H9 (cell line): Measurements from ENCODE around the gene ZNF524. TPM values are rescaled to one million over a fixed set of nuclear protein-coding genes. Genes with fewer than 3 reads are reported as not detected.
A peak's percentile ranks its signal among the peaks of the same experiment; 100 is the strongest.

ENCODE experiments used
- DNase-seq: peaks from one replicate; pipeline ENCODE4 v3.0.0-alpha.2; 2017
- H2AFZ ChIP-seq: one replicate; pipeline ENCODE4 v1.6.1; 2013; ENCODE audit warnings: mild to moderate bottlenecking, low read length, control low read depth, moderate library complexity
- H2AK5ac ChIP-seq: 2 replicates; pipeline ENCODE4 v1.6.1; 2013; ENCODE audit warnings: low read length, control low read depth, mixed read lengths; ENCODE audit not compliant: insufficient read length
- H2BK120ac ChIP-seq: one replicate; pipeline ENCODE4 v1.6.1; 2013; ENCODE audit warnings: low read depth, mild to moderate bottlenecking, low read length, control low read depth, inconsistent platforms; ENCODE audit not compliant: poor library complexity, severe bottlenecking
- H2BK12ac ChIP-seq: 2 replicates; pipeline ENCODE4 v1.6.1; 2013; ENCODE audit warnings: low read length, control low read depth, mixed read lengths, low read depth; ENCODE audit not compliant: insufficient read length
- H2BK15ac ChIP-seq: 2 replicates; pipeline ENCODE4 v1.6.1; 2013; ENCODE audit warnings: low read depth, low read length, control low read depth
- H2BK20ac ChIP-seq: one replicate; pipeline ENCODE4 v1.6.1; 2013; ENCODE audit warnings: low read depth, mild to moderate bottlenecking, low read length, control low read depth, inconsistent platforms; ENCODE audit not compliant: poor library complexity, severe bottlenecking
- H2BK5ac ChIP-seq: 2 replicates; pipeline ENCODE4 v1.6.1; 2013; ENCODE audit warnings: low read length, control low read depth, mixed read lengths; ENCODE audit not compliant: insufficient read length
- H3K14ac ChIP-seq: 2 replicates; pipeline ENCODE4 v1.6.1; 2013; ENCODE audit warnings: low read length, control low read depth; ENCODE audit not compliant: insufficient read depth
- H3K18ac ChIP-seq: 2 replicates; pipeline ENCODE4 v1.6.1; 2013; ENCODE audit warnings: low read depth, mild to moderate bottlenecking, mixed read lengths, low read length, control low read depth; ENCODE audit not compliant: insufficient read length
- H3K23ac ChIP-seq: 2 replicates; pipeline ENCODE4 v1.6.1; 2013; ENCODE audit warnings: low read length, control low read depth, mixed read lengths, low read depth; ENCODE audit not compliant: insufficient read length
- H3K23me2 ChIP-seq: 2 replicates; pipeline ENCODE4 v1.6.1; 2013; ENCODE audit warnings: low read depth, mild to moderate bottlenecking, mixed read lengths, low read length, control low read depth; ENCODE audit not compliant: insufficient read length, poor library complexity, severe bottlenecking
- H3K27ac ChIP-seq: 2 replicates; pipeline ENCODE4 v1.5.1; 2013; ENCODE audit warnings: low read length, control low read depth, mixed read lengths, low read depth; ENCODE audit not compliant: insufficient read length
- H3K27me3 ChIP-seq: 2 replicates; pipeline ENCODE4 v1.6.1; 2013; ENCODE audit warnings: low read length, control low read depth, inconsistent platforms; ENCODE audit not compliant: insufficient read depth
- H3K4ac ChIP-seq: 2 replicates; pipeline ENCODE4 v1.6.1; 2013; ENCODE audit warnings: low read depth, mild to moderate bottlenecking, control low read depth, inconsistent platforms, low read length, moderate library complexity
- H3K4me1 ChIP-seq: 2 replicates; pipeline ENCODE4 v1.6.1; 2013; ENCODE audit warnings: low read length, control low read depth, inconsistent platforms; ENCODE audit not compliant: insufficient read depth
- H3K4me2 ChIP-seq: 2 replicates; pipeline ENCODE4 v1.6.1; 2013; ENCODE audit warnings: low read length, control low read depth, mixed read lengths; ENCODE audit not compliant: insufficient read length, insufficient read depth
- H3K56ac ChIP-seq: 2 replicates; pipeline ENCODE4 v1.6.1; 2013; ENCODE audit warnings: low read depth, mild to moderate bottlenecking, mixed read lengths, low read length, control low read depth; ENCODE audit not compliant: insufficient read length
- H3K79me1 ChIP-seq: 2 replicates; pipeline ENCODE4 v1.6.1; 2013; ENCODE audit warnings: low read depth, mild to moderate bottlenecking, moderate library complexity, low read length, control low read depth, inconsistent platforms; ENCODE audit not compliant: insufficient read depth, poor library complexity, severe bottlenecking
- H3K79me2 ChIP-seq: 2 replicates; pipeline ENCODE4 v1.6.1; 2013; ENCODE audit warnings: low read length, control low read depth, inconsistent platforms; ENCODE audit not compliant: insufficient read depth
- H3K9ac ChIP-seq: 2 replicates; pipeline ENCODE4 v1.6.1; 2013; ENCODE audit warnings: low read length, control low read depth, mixed read lengths; ENCODE audit not compliant: insufficient read length; ENCODE audit errors: extremely low read depth
- H3K9me3 ChIP-seq: one replicate; pipeline ENCODE4 v1.6.1; 2013; ENCODE audit warnings: low read depth, low read length, inconsistent platforms; ENCODE audit not compliant: control insufficient read depth
- H3T11ph ChIP-seq: one replicate; pipeline ENCODE4 v1.6.1; 2013; ENCODE audit warnings: mild to moderate bottlenecking, low read length, control low read depth, inconsistent platforms
- H4K20me1 ChIP-seq: one replicate; pipeline ENCODE4 v1.6.1; 2013; ENCODE audit not compliant: control insufficient read depth, insufficient read length, insufficient read depth
- H4K5ac ChIP-seq: 2 replicates; pipeline ENCODE4 v1.6.1; 2013; ENCODE audit warnings: low read depth, mild to moderate bottlenecking, mixed read lengths, low read length, control low read depth; ENCODE audit not compliant: insufficient read length
- H4K8ac ChIP-seq: replicated peaks from 2 replicates; pipeline ENCODE4 v1.6.1; 2013; ENCODE audit warnings: low read length, control low read depth, mixed read lengths, low read depth; ENCODE audit not compliant: insufficient read length
- H4K91ac ChIP-seq: 2 replicates; pipeline ENCODE4 v1.6.1; 2013; ENCODE audit warnings: low read depth, mild to moderate bottlenecking, moderate library complexity, mixed read lengths, low read length, control low read depth; ENCODE audit not compliant: insufficient read length
- H3K27ac Mint-ChIP-seq, 3 experiments: 2 replicates in 2 of 3; 3 replicates in 1 of 3; pipeline ENCODE4 v1.8.0; 2020 to 2021; ENCODE audit warnings: mixed read lengths in 3 of 3, mild to moderate bottlenecking in 1 of 3, moderate library complexity in 1 of 3
- H3K27me3 Mint-ChIP-seq: 2 replicates; pipeline ENCODE4 v1.8.0; 2021; ENCODE audit warnings: low read depth, mild to moderate bottlenecking, moderate library complexity, mixed read lengths
- H3K36me3 Mint-ChIP-seq, 3 experiments: 2 replicates in 2 of 3; 3 replicates in 1 of 3; pipeline ENCODE4 v1.8.0; 2020 to 2021; ENCODE audit warnings: low read depth in 3 of 3, mixed read lengths in 3 of 3; ENCODE audit not compliant: insufficient read depth in 1 of 3
- H3K4me1 Mint-ChIP-seq, 2 experiments: 2 replicates each; pipeline ENCODE4 v1.8.0; 2020; ENCODE audit warnings: mixed read lengths in 2 of 2
- H3K4me3 Mint-ChIP-seq, 2 experiments: 2 replicates in 1 of 2; 3 replicates in 1 of 2; pipeline ENCODE4 v1.8.0; 2020 to 2021; ENCODE audit warnings: mild to moderate bottlenecking in 2 of 2, mixed read lengths in 2 of 2, moderate library complexity in 1 of 2
- H3K9me3 Mint-ChIP-seq, 2 experiments: 2 replicates in 1 of 2; 3 replicates in 1 of 2; pipeline ENCODE4 v1.8.0; 2020; ENCODE audit warnings: mild to moderate bottlenecking in 2 of 2, mixed read lengths in 2 of 2, moderate library complexity in 1 of 2
- CTCF ChIP-seq: fragments of 200-600 bp; sonication (generic); conservative IDR thresholded peaks from 3 replicates; pipeline ENCODE4 v1.8.0; 2021; ENCODE audit warnings: antibody characterized with exemption, mild to moderate bottlenecking
- WGBS: extraction: QIAGEN DNeasy Blood & Tissue Kit; methylation state at CpG from one replicate; pipeline ENCODE4 v1.1.7; 2013; ENCODE audit warnings: missing lambda C conversion rate, low lambda C conversion rate, mixed read lengths; ENCODE audit not compliant: insufficient read length; ENCODE audit errors: extremely low coverage; 5-methylcytosine and 5-hydroxymethylcytosine counted together
- total RNA-seq: library from RNA; stranded (reverse); gene quantifications from 2 replicates; pipeline ENCODE4 v1.2.1, GENCODE V29; 2021

The ZNF524 gene
- total RNA-seq, 1 experiment from 2014 or later: 3.0 TPM

DNA sequence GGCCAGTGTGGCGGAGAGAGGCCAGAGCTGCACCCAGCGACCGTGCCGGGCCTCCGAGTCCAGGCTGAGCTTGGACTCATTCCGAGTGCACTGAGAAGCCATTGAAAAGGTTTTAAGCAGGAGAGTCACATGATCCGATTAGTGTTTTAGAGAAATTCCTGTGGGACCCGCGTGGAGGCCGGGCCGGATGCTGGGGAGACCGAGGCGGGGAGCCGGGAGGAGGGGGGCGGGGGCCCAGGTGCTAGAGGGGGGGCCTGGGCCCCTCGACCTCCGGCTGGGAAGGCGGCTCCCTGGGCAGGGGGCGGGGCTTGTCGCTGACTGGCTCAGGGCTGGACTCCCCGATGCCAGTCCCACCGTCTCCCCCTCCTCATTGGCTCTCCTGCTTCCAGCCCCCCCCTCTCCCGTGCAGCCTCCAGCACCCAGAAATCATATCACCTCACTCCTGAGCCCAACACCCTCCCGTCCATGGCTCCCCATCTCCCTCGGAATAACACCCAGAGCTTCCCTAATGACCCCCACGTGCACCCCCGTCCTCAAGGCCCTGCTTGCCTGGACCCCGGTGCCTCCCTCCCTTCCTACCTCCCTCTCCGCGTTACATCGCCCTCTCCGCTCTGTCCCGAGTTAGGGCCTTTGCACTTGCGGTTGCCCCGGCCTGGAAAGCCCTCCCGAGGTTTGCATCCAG is 14.3 kb upstream of the ZNF524 start:
- peaks cover 31 to 39% of the 10 kb centered on the region in 2 experiments for H3K4me1 Mint-ChIP-seq
- no peak overlapping the region for H3K27ac ChIP-seq
- H3K27me3 Mint-ChIP-seq: peaks cover 9% of the 10 kb centered on the region
- H4K5ac ChIP-seq: no peak overlapping the region
- H3K27ac Mint-ChIP-seq: peak overlapping the region; percentile 37 to 93 (median 85); a peak in 4 of 7 replicates
- no peak overlapping the region for H4K8ac ChIP-seq
- H3K23ac ChIP-seq: no peak overlapping the region
- peak; percentile 90 for DNase-seq
- TF ChIP-seq CTCF: no peak
- no peak overlapping the region for H2BK12ac ChIP-seq
- H3K4me1 ChIP-seq: no peaks in the 10 kb centered on the region
- H3K4me2 ChIP-seq: peak overlapping the region; percentile 58
- peak overlapping the region; percentile 68 to 89 for H3K4me3 Mint-ChIP-seq
- H3K23me2 ChIP-seq: peaks cover 7% of the 10 kb centered on the region
- no peaks in the 10 kb centered on the region for H3K9me3 Mint-ChIP-seq
- H4K20me1 ChIP-seq: no peaks in the 10 kb centered on the region
- H3K14ac ChIP-seq: peak overlapping the region; percentile 69; the same call in 1 of the 2 replicates
- no peak overlapping the region for H3K4ac ChIP-seq
- H3K36me3 Mint-ChIP-seq: no peaks in the 10 kb centered on the region
- no peak overlapping the region for H2AFZ ChIP-seq
- WGBS: no CpG with 5 or more reads among the region's 36 CpGs
- H4K91ac ChIP-seq: no peak overlapping the region
- no peaks in the 10 kb centered on the region for H3K27me3 ChIP-seq
- H2BK5ac ChIP-seq: no peak overlapping the region
- no peak overlapping the region for H2BK20ac ChIP-seq
- no peak overlapping the region for H2AK5ac ChIP-seq
- no peak overlapping the region for H3K56ac ChIP-seq
- no peaks in the 10 kb centered on the region for H3K79me1 ChIP-seq
- no peak overlapping the region for H2BK15ac ChIP-seq
- no peaks in the 10 kb centered on the region for H3K9me3 ChIP-seq
- H3K9ac ChIP-seq: no peak overlapping the region
- H3K79me2 ChIP-seq: no peaks in the 10 kb centered on the region
- H3K18ac ChIP-seq: peak overlapping the region; percentile 45
- H3T11ph ChIP-seq: no peak overlapping the region
- H2BK120ac ChIP-seq: no peak overlapping the region
